Osteoblast (primary cell): ENCODE results near the gene SNX30. TPM values are rescaled to one million over a fixed set of nuclear protein-coding genes. Genes with fewer than 3 reads are reported as not detected.

Experiments used
- DNase-seq: peaks from one replicate; pipeline ENCODE4 v3.0.0; 2011; ENCODE audit warnings: low spot score, mixed read lengths; ENCODE audit not compliant: insufficient read length; ENCODE audit errors: missing footprints
- H2AFZ ChIP-seq: 2 replicates; pipeline ENCODE4 v1.6.0; 2011; ENCODE audit warnings: mild to moderate bottlenecking, low read length
- H3K27ac ChIP-seq: 2 replicates; pipeline ENCODE4 v1.5.1; 2011; ENCODE audit warnings: mild to moderate bottlenecking, low read depth, low read length, moderate library complexity
- H3K27me3 ChIP-seq: 2 replicates; pipeline ENCODE4 v1.6.0; 2012; ENCODE audit warnings: mild to moderate bottlenecking, control low read depth, inconsistent platforms, low read length, moderate library complexity; ENCODE audit not compliant: insufficient read depth
- H3K36me3 ChIP-seq: 2 replicates; pipeline ENCODE4 v1.5.1; 2011; ENCODE audit warnings: mild to moderate bottlenecking, low read length, control low read depth, moderate library complexity; ENCODE audit not compliant: insufficient read depth
- H3K4me1 ChIP-seq: 2 replicates; pipeline ENCODE4 v1.5.1; 2011; ENCODE audit warnings: mild to moderate bottlenecking, low read length, control low read depth, moderate library complexity; ENCODE audit not compliant: insufficient read depth
- H3K4me2 ChIP-seq: 2 replicates; pipeline ENCODE4 v1.6.0; 2011; ENCODE audit warnings: mild to moderate bottlenecking, low read length; ENCODE audit not compliant: insufficient read depth
- H3K4me3 ChIP-seq: fragments of 200-600 bp; sonication (generic); 3 replicates; pipeline ENCODE4 v1.5.1; 2012; ENCODE audit warnings: mild to moderate bottlenecking, low read length, inconsistent platforms; ENCODE audit not compliant: insufficient read depth
- H3K79me2 ChIP-seq: 2 replicates; pipeline ENCODE4 v1.6.0; 2012; ENCODE audit warnings: mild to moderate bottlenecking, low read length, control low read depth, inconsistent platforms; ENCODE audit not compliant: insufficient read depth
- H3K9me3 ChIP-seq: 2 replicates; pipeline ENCODE4 v1.5.1; 2011; ENCODE audit warnings: low read depth, low read length, control low read depth
- H4K20me1 ChIP-seq: 2 replicates; pipeline ENCODE4 v1.6.0; 2012; ENCODE audit warnings: mild to moderate bottlenecking, low read length, control low read depth; ENCODE audit not compliant: insufficient read depth
- CTCF ChIP-seq: IDR thresholded peaks from 2 replicates; pipeline ENCODE4 v1.5.1; 2011; ENCODE audit warnings: mild to moderate bottlenecking, low read depth, low read length, moderate library complexity; ENCODE audit errors: extremely low read depth
- total RNA-seq: library from RNA; depleted of rRNA; stranded (reverse); fragments of >200 nt; gene quantifications from 2 replicates; pipeline ENCODE4 v1.2.3, GENCODE V29; 2012

The SNX30 gene
- total RNA-seq, 1 donor = 38.7 TPM

- DNase-seq = peak; percentile 93
- H3K9me3 ChIP-seq = no peaks in the 10 kb centered on the region
- peaks cover 28% of the 10 kb centered on the region for H3K4me1 ChIP-seq
- no peaks in the 10 kb centered on the region for H3K36me3 ChIP-seq
- H3K27ac ChIP-seq = peak overlapping the region; percentile 13
- no peaks in the 10 kb centered on the region for H3K27me3 ChIP-seq
- no peak overlapping the region for H3K4me2 ChIP-seq
- peaks cover 5% of the 10 kb centered on the region for H4K20me1 ChIP-seq
- H3K4me3 ChIP-seq = no peak overlapping the region
- no peaks in the 10 kb centered on the region for H3K79me2 ChIP-seq
- no peak overlapping the region for H2AFZ ChIP-seq
- peak; percentile 100 for TF ChIP-seq CTCF
These were observed 94.4 kb downstream of the SNX30 start for GRCh38 chr9:112844771-112845542.

- TF ChIP-seq CTCF = no peak
- Histone ChIP-seq H3K4me2 (peak overlapping the region; percentile 41), H3K79me2 (no peaks in the 10 kb centered on the region), H4K20me1 (peaks cover 5% of the 10 kb centered on the region), H3K4me3 (no peak overlapping the region), H3K9me3 (no peaks in the 10 kb centered on the region), H3K27ac (peak overlapping the region; percentile 59), H3K36me3 (peaks cover 7% of the 10 kb centered on the region), H3K27me3 (no peaks in the 10 kb centered on the region), H3K4me1 (peaks cover 28% of the 10 kb centered on the region), H2AFZ (no peak overlapping the region)
- no peak for DNase-seq
These were observed 96.2 kb downstream of the SNX30 start for GRCh38 chr9:112846528-112847488.

GRCh38 chr9:112848316-112849151, 98.0 kb downstream of the SNX30 start:
- no peak for DNase-seq
- Histone ChIP-seq H3K27ac (no peak overlapping the region), H3K79me2 (no peaks in the 10 kb centered on the region), H4K20me1 (peaks cover 5% of the 10 kb centered on the region), H3K4me3 (no peak overlapping the region), H3K4me2 (no peak overlapping the region), H2AFZ (no peak overlapping the region), H3K4me1 (peaks cover 28% of the 10 kb centered on the region), H3K27me3 (no peaks in the 10 kb centered on the region), H3K9me3 (no peaks in the 10 kb centered on the region), H3K36me3 (peaks cover 9% of the 10 kb centered on the region)
- no peak for TF ChIP-seq CTCF
